ENCODE measurements around the gene TBCCD1.

GRCh38 chr3:186540221-186540834 is 26.8 kb downstream of the TBCCD1 start:
- TF ChIP-seq CTCF (IDR thresholded peaks at IDR 0.05; ENCODE audit: borderline replicate concordance, extremely low read depth, low read length, poor library complexity, severe bottlenecking) (peak; percentile 86), EZH2 (IDR thresholded peaks at IDR 0.05; ENCODE audit: borderline replicate concordance, low read depth, low read length, severe bottlenecking) (no peak)
